ENCODE data around the gene CYP4F12.
"Not testable (repeated sequence)": the region's sequence is repeated elsewhere in the genome, so short reads cannot be mapped to it uniquely, and the experiment has no call there.

CYP4F12 gene

DNA sequence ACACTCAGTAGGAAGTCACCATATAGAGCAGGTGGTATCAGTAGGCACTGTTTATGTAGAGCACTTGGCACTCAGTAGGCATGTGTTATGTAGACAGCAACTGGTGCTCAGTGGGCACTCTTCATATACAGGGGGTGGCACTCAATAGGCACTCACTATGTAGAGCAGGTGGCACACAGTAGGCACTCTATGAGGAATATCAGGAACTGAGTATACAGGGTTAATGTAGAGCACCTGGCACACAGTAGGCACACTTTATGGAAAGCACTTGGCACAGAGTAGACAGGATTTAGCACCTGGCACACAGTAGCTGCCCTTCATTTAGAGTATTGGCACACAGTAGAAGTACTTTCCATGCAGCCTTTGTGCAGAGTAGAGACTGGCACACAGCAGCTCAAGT is 33.3 kb upstream of the CYP4F12 start:
- DNase-seq (ENCODE audit: insufficient read length) = no peak
- TF ChIP-seq TAF1 (IDR thresholded peaks at IDR 0.05; ENCODE audit: borderline replicate concordance, low read depth, low read length) = no peak
- TF ChIP-seq POLR2AphosphoS5 (IDR thresholded peaks at IDR 0.05; ENCODE audit: low read depth, low read length) = no peak
- TF ChIP-seq POLR2A (IDR thresholded peaks at IDR 0.05; ENCODE audit: low read depth, low read length) = no peak
- FAIRE-seq = no peak

DNA sequence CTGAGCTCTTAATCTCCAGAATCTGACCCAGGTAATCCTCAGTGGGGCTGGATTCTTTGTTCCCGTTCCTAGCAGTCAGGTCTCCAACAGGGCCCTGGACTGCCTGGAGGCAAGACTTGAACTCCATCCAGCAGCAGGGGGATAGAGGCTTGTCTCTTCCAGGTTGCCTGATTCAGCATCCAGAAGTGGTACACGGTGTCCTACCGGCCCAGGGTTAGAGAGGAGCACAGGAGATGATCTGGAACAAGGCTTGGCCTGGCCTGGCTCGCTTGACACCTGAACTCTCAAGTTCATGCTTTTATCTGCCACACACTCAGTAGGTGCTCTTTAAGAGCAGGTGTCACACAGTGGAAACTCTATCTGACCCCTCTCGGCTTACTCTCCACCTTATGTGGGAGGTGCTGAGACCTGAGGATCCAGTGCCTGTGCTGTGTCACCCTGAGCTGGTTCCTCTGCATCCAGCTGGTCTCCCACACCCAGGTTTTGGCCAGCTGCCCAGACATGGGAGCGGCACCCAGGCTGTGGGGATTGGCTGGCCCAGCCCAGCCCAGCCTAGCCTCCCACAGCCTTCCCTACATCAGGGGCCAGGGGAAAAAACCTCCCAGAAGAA is 32.5 kb upstream of the CYP4F12 start, which contains the start of gene CYP4F3:
Gene CYP4F3 (plus strand): TSS at position 604 of the 610 bp plus-strand sequence. CDS start 519 bp downstream, outside the sequence.
- no peak for FAIRE-seq
- TF ChIP-seq TAF1 (IDR thresholded peaks at IDR 0.05; ENCODE audit: borderline replicate concordance, low read depth, low read length) (no peak), POLR2AphosphoS5 (IDR thresholded peaks at IDR 0.05; ENCODE audit: low read depth, low read length) (no peak), POLR2A (IDR thresholded peaks at IDR 0.05; ENCODE audit: low read depth, low read length) (no peak)
- no peak for DNase-seq (ENCODE audit: insufficient read length)

DNA sequence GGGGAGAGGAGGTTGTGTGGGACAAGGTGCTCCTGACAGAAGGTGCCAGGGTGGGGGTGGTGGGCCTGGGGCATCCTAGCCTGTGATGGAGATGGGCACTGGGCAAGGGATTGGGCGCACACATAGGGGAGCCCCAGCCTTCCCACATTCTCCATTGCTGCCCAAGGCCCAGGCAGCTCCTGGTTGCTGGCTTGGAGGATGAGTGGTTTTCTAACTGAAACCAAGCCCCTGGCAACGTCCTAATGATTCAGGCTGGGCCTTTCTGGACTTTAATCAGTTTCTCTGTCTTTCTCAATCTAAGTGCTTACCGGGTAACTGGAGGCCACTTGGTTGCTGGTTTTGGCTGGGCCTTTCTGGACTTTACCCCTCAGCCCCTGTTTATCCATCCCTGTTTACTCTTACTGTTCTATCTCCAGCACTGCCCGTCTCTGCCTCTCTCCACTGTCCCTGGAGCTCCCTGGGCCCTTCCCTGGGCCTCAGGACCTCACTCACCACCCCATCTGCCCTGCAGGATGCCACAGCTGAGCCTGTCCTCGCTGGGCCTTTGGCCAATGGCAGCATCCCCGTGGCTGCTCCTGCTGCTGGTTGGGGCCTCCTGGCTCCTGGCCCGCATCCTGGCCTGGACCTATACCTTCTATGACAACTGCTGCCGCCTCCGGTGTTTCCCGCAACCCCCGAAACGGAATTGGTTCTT is 31.8 kb upstream of the CYP4F12 start:
- no peak for DNase-seq (ENCODE audit: insufficient read length)
- TF ChIP-seq POLR2A (IDR thresholded peaks at IDR 0.05; ENCODE audit: low read depth, low read length) = no peak
- TF ChIP-seq TAF1 (IDR thresholded peaks at IDR 0.05; ENCODE audit: borderline replicate concordance, low read depth, low read length) = no peak
- no peak for TF ChIP-seq POLR2AphosphoS5 (IDR thresholded peaks at IDR 0.05; ENCODE audit: low read depth, low read length)
- FAIRE-seq = no peak

DNA sequence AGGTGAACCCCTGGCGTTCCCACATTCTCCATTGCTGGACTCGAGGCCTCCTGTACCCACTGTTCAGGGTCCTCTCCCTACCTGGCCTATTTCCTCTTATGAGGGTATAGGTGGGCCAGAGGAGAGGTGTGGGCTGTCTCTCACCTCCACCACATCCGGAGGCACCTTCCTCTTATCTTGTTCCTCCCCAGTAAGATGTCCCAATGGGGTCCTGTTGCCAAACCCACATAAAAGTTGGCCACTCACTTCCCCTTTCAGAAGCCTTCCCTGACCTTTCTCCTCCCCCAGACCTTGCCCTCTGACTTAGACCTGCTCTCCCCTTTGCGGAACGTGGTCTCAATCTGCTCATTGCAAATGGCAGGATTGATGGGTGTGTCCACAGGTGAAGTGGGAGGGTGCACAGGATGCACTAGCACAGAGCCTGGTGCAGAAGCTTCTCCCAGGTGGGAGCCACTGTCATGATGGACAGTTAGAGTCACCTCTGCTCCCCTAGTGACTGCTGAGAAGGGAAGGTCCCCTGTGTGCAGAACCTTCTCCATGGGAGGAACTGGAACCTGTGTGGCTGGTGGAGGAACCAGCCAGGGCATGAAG is 30.9 kb upstream of the CYP4F12 start:
- no peak for FAIRE-seq
- no peak for DNase-seq (ENCODE audit: insufficient read length)
- TF ChIP-seq POLR2AphosphoS5 (IDR thresholded peaks at IDR 0.05; ENCODE audit: low read depth, low read length) (no peak), POLR2A (IDR thresholded peaks at IDR 0.05; ENCODE audit: low read depth, low read length) (no peak), TAF1 (IDR thresholded peaks at IDR 0.05; ENCODE audit: borderline replicate concordance, low read depth, low read length) (no peak)

DNA sequence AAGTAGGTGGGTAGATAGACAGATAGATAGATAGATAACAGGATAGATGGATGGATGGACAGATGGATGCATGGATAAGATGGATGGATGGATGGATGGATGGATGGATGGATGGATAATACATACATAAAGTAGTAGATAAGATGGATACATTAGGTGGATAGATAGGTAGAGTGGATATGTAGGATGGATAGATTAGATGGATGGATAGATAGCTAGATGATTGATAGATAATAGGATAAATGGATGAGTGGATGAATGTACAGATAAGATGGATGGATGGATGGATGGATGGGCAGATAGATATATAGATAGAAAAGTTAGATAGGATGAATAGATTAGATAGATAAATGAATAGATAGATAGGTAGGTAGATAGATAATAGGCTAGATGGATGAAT is 30.1 kb upstream of the CYP4F12 start:
- FAIRE-seq (no peak), DNase-seq (ENCODE audit: insufficient read length) (no peak)
- no peak for TF ChIP-seq TAF1 (IDR thresholded peaks at IDR 0.05; ENCODE audit: borderline replicate concordance, low read depth, low read length)
- TF ChIP-seq POLR2A (IDR thresholded peaks at IDR 0.05; ENCODE audit: low read depth, low read length) = no peak
- no peak for TF ChIP-seq POLR2AphosphoS5 (IDR thresholded peaks at IDR 0.05; ENCODE audit: low read depth, low read length)

DNA sequence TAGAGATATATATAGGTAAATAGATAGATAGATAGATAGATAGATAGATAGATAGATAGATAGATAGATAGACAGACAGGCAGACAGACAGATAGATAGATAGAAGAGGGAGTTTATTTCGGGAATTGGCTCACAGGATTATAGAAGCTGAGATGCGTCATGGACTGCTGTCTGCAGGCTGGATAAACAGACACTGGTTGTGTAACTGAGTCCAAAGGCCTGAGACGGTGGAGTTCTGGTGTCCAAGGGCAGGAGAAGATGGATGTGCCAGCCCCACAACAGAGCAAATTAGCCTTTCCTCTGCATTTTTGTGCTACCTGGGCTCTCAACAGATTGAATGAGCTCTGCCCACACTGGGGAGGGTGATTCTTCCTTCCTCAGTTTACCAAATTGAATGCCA is 29.5 kb upstream of the CYP4F12 start:
- FAIRE-seq (no peak), DNase-seq (ENCODE audit: insufficient read length) (no peak)
- no peak for TF ChIP-seq POLR2A (IDR thresholded peaks at IDR 0.05; ENCODE audit: low read depth, low read length)
- TF ChIP-seq TAF1 (IDR thresholded peaks at IDR 0.05; ENCODE audit: borderline replicate concordance, low read depth, low read length) = no peak
- TF ChIP-seq POLR2AphosphoS5 (IDR thresholded peaks at IDR 0.05; ENCODE audit: low read depth, low read length) = no peak

DNA sequence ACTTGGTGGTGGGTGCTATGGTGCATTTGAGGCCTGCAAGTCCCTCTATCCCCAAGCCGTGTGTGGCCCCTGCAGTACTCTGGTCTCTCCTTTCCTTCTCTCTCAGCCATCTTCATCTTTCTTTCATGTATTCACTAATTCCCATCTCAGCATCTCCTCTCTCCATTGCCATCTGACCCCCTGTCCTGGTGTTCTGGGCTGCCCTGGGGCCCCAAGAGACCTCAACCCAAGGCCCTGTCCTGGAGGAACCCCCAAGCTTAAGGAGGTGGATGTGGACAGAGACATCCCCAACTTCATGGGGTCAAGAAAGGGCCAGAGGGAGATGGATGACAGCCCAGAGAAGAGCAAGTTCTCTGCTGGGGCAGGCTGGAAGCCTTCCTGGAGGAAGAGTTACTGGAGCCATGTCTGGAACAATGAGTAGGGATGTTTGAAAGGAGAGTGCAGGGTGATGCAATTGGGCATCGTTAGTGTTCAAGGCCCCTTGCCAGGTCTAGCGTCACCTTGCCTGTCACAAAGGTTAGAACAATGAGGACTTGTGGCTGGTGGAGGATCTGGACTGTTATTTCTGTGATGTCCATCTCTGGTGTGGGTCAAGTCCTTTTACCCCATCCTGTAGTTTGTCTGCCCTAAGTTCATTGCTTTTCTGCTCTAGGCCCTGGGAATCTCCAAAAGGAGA is 28.7 kb upstream of the CYP4F12 start:
- TF ChIP-seq TAF1 (IDR thresholded peaks at IDR 0.05; ENCODE audit: borderline replicate concordance, low read depth, low read length) (no peak), POLR2A (IDR thresholded peaks at IDR 0.05; ENCODE audit: low read depth, low read length) (no peak), POLR2AphosphoS5 (IDR thresholded peaks at IDR 0.05; ENCODE audit: low read depth, low read length) (no peak)
- FAIRE-seq = no peak
- no peak for DNase-seq (ENCODE audit: insufficient read length)

DNA sequence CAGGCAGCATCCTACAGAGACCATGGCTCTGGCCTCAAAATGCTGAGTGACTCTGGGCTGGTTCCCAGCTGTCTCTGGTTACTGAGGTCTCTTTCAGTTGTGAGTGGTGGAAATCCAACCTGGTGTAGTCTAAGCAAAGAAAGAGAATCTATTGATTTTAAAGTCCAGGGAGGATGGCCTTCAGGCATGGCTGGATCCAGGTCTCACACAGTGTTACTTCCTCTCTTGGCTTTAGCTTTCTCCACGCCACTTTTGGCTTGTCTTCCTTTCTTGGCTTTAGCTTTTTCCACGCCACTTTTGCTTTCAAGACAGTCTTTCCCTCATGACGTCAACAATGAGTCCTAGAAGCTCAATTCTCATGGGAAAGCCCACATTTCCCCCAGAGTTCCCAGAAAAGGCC is 28.1 kb upstream of the CYP4F12 start:
- TF ChIP-seq POLR2AphosphoS5 (IDR thresholded peaks at IDR 0.05; ENCODE audit: low read depth, low read length) = no peak
- no peak for TF ChIP-seq POLR2A (IDR thresholded peaks at IDR 0.05; ENCODE audit: low read depth, low read length)
- no peak for TF ChIP-seq TAF1 (IDR thresholded peaks at IDR 0.05; ENCODE audit: borderline replicate concordance, low read depth, low read length)
- FAIRE-seq (no peak), DNase-seq (ENCODE audit: insufficient read length) (no peak)

DNA sequence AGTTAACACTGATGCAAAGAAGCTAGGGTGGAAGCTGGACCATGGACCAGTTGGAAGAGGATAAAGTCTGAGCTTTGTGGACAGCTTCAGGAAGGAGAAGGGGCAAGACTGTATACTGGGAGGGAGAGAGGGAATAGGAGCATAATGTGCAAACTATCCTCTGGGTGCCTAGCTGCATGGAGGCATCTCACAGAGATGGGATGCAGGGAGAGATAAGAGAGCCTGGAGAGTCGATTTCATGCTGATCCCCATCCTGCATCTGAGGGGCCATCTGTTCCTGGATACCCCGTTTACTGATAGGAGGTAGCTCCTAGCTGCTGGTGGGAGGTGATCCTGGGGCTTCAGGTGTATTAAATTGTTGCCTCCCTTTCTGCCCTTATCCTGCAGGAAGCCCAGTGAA is 23.4 kb upstream of the CYP4F12 start:
- DNase-seq (ENCODE audit: insufficient read length) (no peak), FAIRE-seq (no peak)
- TF ChIP-seq POLR2AphosphoS5 (IDR thresholded peaks at IDR 0.05; ENCODE audit: low read depth, low read length) (no peak), POLR2A (IDR thresholded peaks at IDR 0.05; ENCODE audit: low read depth, low read length) (no peak), TAF1 (IDR thresholded peaks at IDR 0.05; ENCODE audit: borderline replicate concordance, low read depth, low read length) (no peak)

DNA sequence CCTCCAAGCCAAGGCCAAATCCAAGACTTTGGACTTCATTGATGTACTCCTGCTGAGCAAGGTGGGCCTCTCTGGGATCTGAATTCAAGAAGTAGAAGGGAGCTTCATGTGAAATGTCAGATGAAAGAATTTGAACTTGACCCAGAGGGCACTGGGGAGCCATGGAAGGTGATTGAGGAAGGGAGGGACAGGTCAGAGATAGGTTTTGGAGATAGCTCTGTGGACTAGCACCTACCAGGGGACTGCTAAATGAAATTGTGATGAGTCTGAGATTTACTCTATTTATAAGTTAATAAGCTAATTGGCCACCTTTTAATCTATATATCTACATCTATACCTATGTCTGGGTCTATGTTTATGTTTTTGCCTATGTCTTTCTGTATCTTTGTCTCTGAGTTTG is 22.8 kb upstream of the CYP4F12 start:
- not testable (repeated sequence) for FAIRE-seq; DNase-seq (ENCODE audit: insufficient read length)

DNA sequence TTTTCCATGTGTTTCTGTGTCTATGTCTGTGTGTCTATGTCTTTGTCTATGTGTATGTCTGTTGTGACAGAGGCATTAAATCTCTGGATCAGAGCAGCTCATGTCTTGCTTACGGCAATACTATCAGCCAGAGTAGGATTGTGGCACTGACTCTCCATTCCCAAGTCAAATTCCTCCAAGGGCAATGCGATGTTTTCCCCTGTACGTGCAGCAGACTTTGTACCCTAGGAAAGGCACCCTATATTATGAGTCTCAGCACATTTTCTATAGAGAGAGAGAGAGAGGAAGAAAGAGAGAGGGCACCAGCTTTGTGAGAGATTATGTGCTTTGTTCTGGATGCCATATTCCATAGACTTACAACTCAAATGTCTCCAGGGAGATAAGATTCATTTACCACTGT is 21.1 kb upstream of the CYP4F12 start:
- DNase-seq (ENCODE audit: insufficient read length) (no peak), FAIRE-seq (no peak)
- no peak for TF ChIP-seq TAF1 (IDR thresholded peaks at IDR 0.05; ENCODE audit: borderline replicate concordance, low read depth, low read length)
- TF ChIP-seq POLR2A (IDR thresholded peaks at IDR 0.05; ENCODE audit: low read depth, low read length) = no peak
- no peak for TF ChIP-seq POLR2AphosphoS5 (IDR thresholded peaks at IDR 0.05; ENCODE audit: low read depth, low read length)

Data from GM12892 (cell line).